Body of pancreas (tissue), 4 donors: Measurements from ENCODE around the gene UBE2U. TPM values are rescaled to one million over a fixed set of nuclear protein-coding genes. Genes with fewer than 3 reads are reported as not detected.

ENCODE experiments used
- ATAC-seq: fragments of 150-250 bp; one replicate; pipeline ENCODE4 v1.9.1; 2016
- DNase-seq, 4 donors: peaks; one replicate each; pipeline ENCODE4 v3.0.0-alpha.2; 2019
- H3K27ac ChIP-seq, 4 donors: fragments of 200-600 bp; sonication (generic); 1 replicate in 3 of 4; 2 replicates in 1 of 4; pipeline versions ENCODE4 v1.5.1 to v1.6.1; 2016 to 2019; ENCODE audit warnings: mild to moderate bottlenecking in 1 of 4, mixed read lengths in 1 of 4, moderate library complexity in 1 of 4
- H3K27me3 ChIP-seq, 2 donors: fragments of 200-600 bp; sonication (generic); one replicate each; pipeline ENCODE4 v1.6.0; 2016; ENCODE audit warnings: mild to moderate bottlenecking in 1 of 2
- H3K36me3 ChIP-seq, 2 donors: fragments of 200-600 bp; sonication (generic); replicated peaks in 1 of 2; 2 replicates each; pipeline ENCODE4 v1.5.1; 2016; ENCODE audit warnings: low read depth in 2 of 2; ENCODE audit not compliant: insufficient read depth in 1 of 2
- H3K4me1 ChIP-seq: fragments of 200-600 bp; sonication (generic); one replicate; pipeline ENCODE4 v1.6.0; 2016
- H3K4me3 ChIP-seq, 2 donors: fragments of 200-600 bp; sonication (generic); 1 replicate in 1 of 2; 2 replicates in 1 of 2; pipeline ENCODE4 v1.5.1; 2016 to 2019
- H3K9me3 ChIP-seq, 3 donors: fragments of 200-600 bp; sonication (generic); 1 replicate in 2 of 3; 2 replicates in 1 of 3; pipeline ENCODE4 v1.5.1; 2016
- POLR2A ChIP-seq, 3 donors: fragments of 450-650 bp; IDR thresholded peaks; one replicate each; pipeline ENCODE4 v1.6.1; 2016; ENCODE audit warnings: antibody characterized with exemption in 3 of 3, mild to moderate bottlenecking in 2 of 3
- WGBS, 2 donors: methylation state at CpG; one replicate each; pipeline ENCODE4 v1.1.5; 2017; 5-methylcytosine and 5-hydroxymethylcytosine counted together
- intact Hi-C: fragments of 100-400 bp; cut with DNase I; formaldehyde crosslinking; loops from one replicate; pipeline ENCODE4 v1.15.1; 2023
- total RNA-seq, 2 donors: library from RNA; depleted of rRNA; stranded (reverse); fragments of >200 nt; gene quantifications; one replicate each; pipeline ENCODE4 v1.1.0, GENCODE V29; 2016
- TF ChIP-seq, protein P1 (sequence below), 7 experiments: fragments of 450-650 bp in 4 of 7; fragments of 200-600 bp in 3 of 7; sonication (generic) in 3 of 7; IDR thresholded peaks; one replicate each; pipeline ENCODE4 v1.5.1; 2016 to 2019; ENCODE audit warnings: antibody characterized with exemption in 7 of 7

UBE2U gene
- total RNA-seq, 2 donors from 2014 or later, result not detected

DNA sequence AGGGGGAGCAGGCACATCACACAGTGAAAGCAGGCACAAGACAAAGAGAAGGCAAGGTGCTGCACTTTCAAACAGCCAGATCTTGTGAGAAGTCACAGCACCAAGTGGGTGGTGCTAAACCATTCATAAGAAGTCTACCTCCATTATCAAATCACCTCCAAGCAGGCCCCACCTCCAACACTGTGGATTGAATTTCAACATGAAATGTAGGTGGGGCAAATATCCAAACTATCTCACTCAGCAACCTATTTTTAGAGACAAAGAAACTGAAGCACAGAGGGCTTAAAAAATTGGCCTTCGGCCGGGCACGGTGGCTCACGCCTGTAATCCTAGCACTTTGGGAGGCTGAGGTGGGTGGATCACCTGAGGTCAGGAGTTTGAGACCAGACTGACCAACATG, 90.4 kb downstream of the UBE2U start:
- H3K36me3 ChIP-seq, result no peaks in the 10 kb centered on the region
- DNase-seq (peak in 1 of 4 donors; percentile 60), ATAC-seq (peak; percentile 53)
- no peaks in the 10 kb centered on the region for H3K27me3 ChIP-seq
- H3K9me3 ChIP-seq, result no peaks in the 10 kb centered on the region
- H3K4me3 ChIP-seq, result no peak overlapping the region
- 58 to 61% methylated on average over 4 of the region's 4 CpGs for WGBS, 2 donors
- H3K27ac ChIP-seq, result no peak overlapping the region
- no peaks in the 10 kb centered on the region for H3K4me1 ChIP-seq
- intact Hi-C loops, result no loop called here
- TF ChIP-seq POLR2A (IDR thresholded peaks at IDR 0.05), result no peak
- TF ChIP-seq, protein P1, sequence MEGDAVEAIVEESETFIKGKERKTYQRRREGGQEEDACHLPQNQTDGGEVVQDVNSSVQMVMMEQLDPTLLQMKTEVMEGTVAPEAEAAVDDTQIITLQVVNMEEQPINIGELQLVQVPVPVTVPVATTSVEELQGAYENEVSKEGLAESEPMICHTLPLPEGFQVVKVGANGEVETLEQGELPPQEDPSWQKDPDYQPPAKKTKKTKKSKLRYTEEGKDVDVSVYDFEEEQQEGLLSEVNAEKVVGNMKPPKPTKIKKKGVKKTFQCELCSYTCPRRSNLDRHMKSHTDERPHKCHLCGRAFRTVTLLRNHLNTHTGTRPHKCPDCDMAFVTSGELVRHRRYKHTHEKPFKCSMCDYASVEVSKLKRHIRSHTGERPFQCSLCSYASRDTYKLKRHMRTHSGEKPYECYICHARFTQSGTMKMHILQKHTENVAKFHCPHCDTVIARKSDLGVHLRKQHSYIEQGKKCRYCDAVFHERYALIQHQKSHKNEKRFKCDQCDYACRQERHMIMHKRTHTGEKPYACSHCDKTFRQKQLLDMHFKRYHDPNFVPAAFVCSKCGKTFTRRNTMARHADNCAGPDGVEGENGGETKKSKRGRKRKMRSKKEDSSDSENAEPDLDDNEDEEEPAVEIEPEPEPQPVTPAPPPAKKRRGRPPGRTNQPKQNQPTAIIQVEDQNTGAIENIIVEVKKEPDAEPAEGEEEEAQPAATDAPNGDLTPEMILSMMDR (IDR thresholded peaks at IDR 0.05), result no peak

DNA sequence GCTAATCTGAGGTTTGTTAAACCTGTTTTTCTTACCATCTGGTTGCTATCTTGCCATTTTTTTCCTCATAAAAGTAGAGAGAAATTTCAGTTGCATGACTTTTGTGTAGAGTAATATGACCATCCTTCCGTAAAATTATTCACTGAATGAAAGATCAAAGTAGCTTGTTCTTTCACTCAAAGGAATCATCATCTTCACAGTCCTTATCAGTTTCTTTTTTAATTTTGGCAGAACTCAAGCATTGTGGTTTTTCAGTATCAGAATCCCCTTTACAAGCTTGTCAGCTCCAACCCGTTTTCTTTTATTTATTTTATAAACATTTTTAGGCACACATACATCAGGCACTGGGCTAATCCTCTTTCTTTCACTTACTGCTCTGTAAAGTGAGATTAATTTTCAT, 91.7 kb downstream of the UBE2U start:
- DNase-seq (no peak), ATAC-seq (no peak)
- Histone ChIP-seq H3K27ac (no peak overlapping the region), H3K4me1 (no peaks in the 10 kb centered on the region), H3K9me3 (no peaks in the 10 kb centered on the region), H3K36me3 (no peaks in the 10 kb centered on the region), H3K27me3 (no peaks in the 10 kb centered on the region), H3K4me3 (no peak overlapping the region)
- 53 to 63% methylated on average over 2 of the region's 2 CpGs for WGBS, 2 donors
- intact Hi-C loops, result no loop called here
- no peak for TF ChIP-seq POLR2A (IDR thresholded peaks at IDR 0.05)
- TF ChIP-seq, protein P1 (IDR thresholded peaks at IDR 0.05), result no peak

DNA sequence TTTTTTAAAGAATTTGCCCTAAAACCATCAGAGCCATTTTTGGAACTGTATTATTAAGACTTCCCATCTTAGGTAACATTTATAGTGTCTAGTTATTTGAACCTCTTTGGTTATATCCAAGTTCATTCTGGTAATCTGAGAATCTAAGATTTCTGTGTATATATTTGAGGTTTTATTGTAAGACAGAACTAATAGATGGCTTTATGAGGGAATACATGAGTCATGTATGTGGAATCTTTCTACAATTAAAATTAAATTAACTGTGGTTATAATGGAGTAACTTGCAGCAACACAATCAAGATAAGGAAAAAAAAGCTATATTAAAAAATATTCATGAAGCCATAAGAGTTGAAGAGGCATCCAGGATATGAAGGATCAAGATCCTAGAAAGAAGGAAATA, 92.1 kb downstream of the UBE2U start:
- no peaks in the 10 kb centered on the region for H3K9me3 ChIP-seq
- intact Hi-C loops, result no loop called here
- H3K27ac ChIP-seq, result no peak overlapping the region
- no peaks in the 10 kb centered on the region for H3K4me1 ChIP-seq
- no peaks in the 10 kb centered on the region for H3K36me3 ChIP-seq
- DNase-seq (no peak), ATAC-seq (no peak)
- TF ChIP-seq POLR2A (IDR thresholded peaks at IDR 0.05), result no peak
- TF ChIP-seq, protein P1 (IDR thresholded peaks at IDR 0.05), result no peak
- no peak overlapping the region for H3K4me3 ChIP-seq
- H3K27me3 ChIP-seq, result no peaks in the 10 kb centered on the region

DNA sequence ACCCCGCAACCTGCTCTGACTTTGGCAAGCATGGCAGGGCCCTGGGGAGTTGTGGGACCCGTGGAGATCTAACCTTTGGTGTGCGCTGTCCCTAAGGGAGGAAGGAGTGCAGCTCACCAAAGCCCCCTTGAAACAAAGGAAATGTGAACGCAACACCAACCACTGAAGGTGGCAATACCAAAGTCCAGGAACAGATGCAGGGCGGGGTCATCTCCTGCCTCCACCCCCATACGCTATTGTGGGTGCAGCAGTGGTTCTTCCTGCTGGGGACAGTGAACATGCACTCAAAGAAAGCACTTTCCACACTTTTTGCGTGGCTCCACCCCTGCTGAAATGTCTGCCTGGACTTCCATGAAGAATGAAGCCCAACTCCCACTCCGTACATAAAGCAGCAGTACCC, 93.0 kb downstream of the UBE2U start:
- no peak overlapping the region for H3K27ac ChIP-seq
- DNase-seq, result no peak
- no peaks in the 10 kb centered on the region for H3K9me3 ChIP-seq
- TF ChIP-seq, protein P1 (IDR thresholded peaks at IDR 0.05), result no peak
- TF ChIP-seq POLR2A (IDR thresholded peaks at IDR 0.05), result no peak
- WGBS, 2 donors, result 83 to 86% methylated on average over 5 to 8 of the region's 8 CpGs
- no peak for ATAC-seq
- intact Hi-C loops, result no loop called here
- no peaks in the 10 kb centered on the region for H3K27me3 ChIP-seq
- H3K4me1 ChIP-seq, result no peaks in the 10 kb centered on the region
- H3K4me3 ChIP-seq, result no peak overlapping the region
- no peaks in the 10 kb centered on the region for H3K36me3 ChIP-seq

DNA sequence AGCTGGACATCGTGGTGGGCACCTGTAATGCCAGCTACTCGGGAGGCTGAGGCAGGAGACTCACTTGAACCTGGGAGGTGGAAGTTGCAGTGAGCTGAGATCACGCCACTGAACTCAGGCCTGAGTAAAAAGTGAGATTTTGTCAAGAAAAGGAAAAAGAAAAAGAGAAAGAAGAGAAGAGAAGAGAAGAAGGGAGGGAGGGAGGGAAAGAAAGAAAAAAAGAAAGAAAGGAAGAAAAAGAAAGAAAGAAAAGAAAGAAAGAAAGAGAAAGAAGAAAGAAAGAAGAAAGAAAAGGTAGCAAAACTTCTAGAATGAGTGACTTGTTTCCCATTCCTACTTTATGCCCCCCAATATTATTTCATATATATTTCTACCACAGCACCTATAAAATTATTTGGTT, 98.8 kb downstream of the UBE2U start:
- DNase-seq (no peak), ATAC-seq (no peak)
- intact Hi-C loops, result no loop called here
- H3K27me3 ChIP-seq, result no peaks in the 10 kb centered on the region
- no peak overlapping the region for H3K27ac ChIP-seq
- no peak overlapping the region for H3K4me3 ChIP-seq
- no peaks in the 10 kb centered on the region for H3K9me3 ChIP-seq
- no peak for TF ChIP-seq POLR2A (IDR thresholded peaks at IDR 0.05)
- TF ChIP-seq, protein P1 (IDR thresholded peaks at IDR 0.05), result no peak
- WGBS, 2 donors, result 71 to 79% methylated on average over 3 of the region's 3 CpGs
- H3K36me3 ChIP-seq, result no peaks in the 10 kb centered on the region
- no peaks in the 10 kb centered on the region for H3K4me1 ChIP-seq
